K562 (cell line): ENCODE data around the gene CNNM4. TPM values are rescaled to one million over a fixed set of nuclear protein-coding genes. Genes with fewer than 3 reads are reported as not detected.

Experiments used
- CAMTA2 ChIP-seq: fragments of 250-450 bp; sonication (Bioruptor Pico); conservative IDR thresholded peaks from 2 replicates; pipeline ENCODE4 v1.5.1; 2022
- CBFA2T3 ChIP-seq: fragments of 450-650 bp; IDR thresholded peaks from 2 replicates; pipeline ENCODE4 v1.6.1; 2017
- CSDE1 ChIP-seq, 2 experiments: fragments of 450-650 bp; IDR thresholded peaks; 2 replicates each; pipeline ENCODE4 v1.6.1; 2016; ENCODE audit warnings: mild to moderate bottlenecking in 1 of 2
- E2F1 ChIP-seq: sonication (generic); formaldehyde crosslinking; IDR thresholded peaks from 2 replicates; pipeline ENCODE4 v1.8.1; 2023; ENCODE audit warnings: mild to moderate bottlenecking, missing genetic modification reagents, moderate library complexity
- FIP1L1 ChIP-seq: fragments of 200-400 bp; formaldehyde crosslinking; IDR thresholded peaks from 2 replicates; pipeline ENCODE4 v1.6.1; 2018; ENCODE audit warnings: mild to moderate bottlenecking, low read depth, low read length; ENCODE audit not compliant: poor library complexity, severe bottlenecking
- HDAC1 ChIP-seq, 2 experiments: fragments of 450-650 bp; IDR thresholded peaks; 2 replicates each; pipeline ENCODE4 v1.6.1; 2016 to 2017; ENCODE audit warnings: inconsistent platforms in 1 of 2, mild to moderate bottlenecking in 1 of 2, moderate library complexity in 1 of 2
- HOXB6 ChIP-seq: fragments of 250-450 bp; sonication (Bioruptor Pico); IDR thresholded peaks from 2 replicates; pipeline ENCODE4 v1.5.1; 2022; ENCODE audit warnings: mild to moderate bottlenecking, borderline replicate concordance
- NFIC ChIP-seq: fragments of 450-650 bp; IDR thresholded peaks from 2 replicates; pipeline ENCODE4 v1.6.1; 2017; ENCODE audit warnings: mild to moderate bottlenecking, inconsistent platforms
- PHB2 ChIP-seq: fragments of 450-650 bp; IDR thresholded peaks from 2 replicates; pipeline ENCODE4 v1.6.1; 2017; ENCODE audit warnings: low read depth
- RBM15 ChIP-seq: fragments of 200-400 bp; formaldehyde crosslinking; IDR thresholded peaks from 2 replicates; pipeline ENCODE4 v1.6.1; 2018; ENCODE audit warnings: mild to moderate bottlenecking, low read length, moderate library complexity; ENCODE audit not compliant: insufficient read depth
- RBM34 ChIP-seq: fragments of 200-400 bp; formaldehyde crosslinking; IDR thresholded peaks from 2 replicates; pipeline ENCODE4 v1.6.1; 2018; ENCODE audit warnings: low read length, borderline replicate concordance; ENCODE audit not compliant: insufficient read depth
- RBM39 ChIP-seq: fragments of 200-400 bp; formaldehyde crosslinking; optimal IDR thresholded peaks from 2 replicates; pipeline ENCODE3; 2018; ENCODE audit warnings: low read depth, low read length
- SNRNP70 ChIP-seq: fragments of 200-400 bp; formaldehyde crosslinking; optimal IDR thresholded peaks from 2 replicates; pipeline ENCODE3; 2017; ENCODE audit warnings: low read depth, low read length
- TGIF2 ChIP-seq: sonication (generic); formaldehyde crosslinking; IDR thresholded peaks from 2 replicates; pipeline ENCODE4 v1.8.1; 2022; ENCODE audit warnings: mild to moderate bottlenecking, missing genetic modification reagents, moderate library complexity
- YBX1 ChIP-seq: fragments of 450-650 bp; IDR thresholded peaks from 2 replicates; pipeline ENCODE4 v1.7.1; 2016; ENCODE audit warnings: mild to moderate bottlenecking
- ZBTB1 ChIP-seq: sonication (generic); formaldehyde crosslinking; IDR thresholded peaks from 2 replicates; pipeline ENCODE4 v1.8.1; 2023; ENCODE audit warnings: missing genetic modification reagents, low read depth, mild to moderate bottlenecking, borderline replicate concordance
- ZNF197 ChIP-seq: fragments of 200-800 bp; sonication (Bioruptor generic); IDR thresholded peaks from 2 replicates; pipeline ENCODE4 v1.6.1; 2016; ENCODE audit warnings: low read depth, missing genetic modification characterization, missing compliant biosample characterization
- ZNF408 ChIP-seq: fragments of 250-450 bp; sonication (Bioruptor Pico); IDR thresholded peaks from 2 replicates; pipeline ENCODE4 v1.4.0; 2020; ENCODE audit warnings: low read depth, mild to moderate bottlenecking, moderate library complexity
- polyA plus RNA-seq, 8 experiments: library from polyadenylated mRNA; depleted of rRNA in 4 of 8; stranded (reverse) in 5 of 8; unstranded in 3 of 8; fragments of >200 nt; fragmentation: Nextera tagmentation in 2 of 8; fragmentation: Illumina TruSeq in 1 of 8; extraction: Ambion mirVana in 2 of 8; extraction: Trizol in 1 of 8; gene quantifications; 2 replicates each; pipeline versions ENCODE4 v1.2.1 to v1.2.3, GENCODE V29; 2011 to 2014; ENCODE audit warnings: inconsistent platforms in 1 of 8, missing spikeins in 1 of 8
- total RNA-seq, 7 experiments: library from RNA; depleted of rRNA in 6 of 7; stranded (reverse); fragments of >200 nt in 6 of 7; fragmentation: Illumina TruSeq in 2 of 7; extraction: Trizol in 2 of 7; gene quantifications; 2 replicates each; pipeline versions ENCODE4 v1.2.1 to v1.2.3, GENCODE V29; 2011 to 2021; ENCODE audit warnings: low replicate concordance in 1 of 7
- TF ChIP-seq, protein P1 (sequence below): fragments of 250-450 bp; sonication (Bioruptor Pico); IDR thresholded peaks from 2 replicates; pipeline ENCODE4 v1.8.0; 2022; ENCODE audit warnings: inconsistent platforms, mild to moderate bottlenecking, moderate library complexity, borderline replicate concordance
- TF ChIP-seq, protein P2 (sequence below): sonication (generic); formaldehyde crosslinking; IDR thresholded peaks from 2 replicates; pipeline ENCODE4 v1.8.1; 2023; ENCODE audit warnings: mild to moderate bottlenecking, missing genetic modification reagents
- TF ChIP-seq, protein P3 (sequence below), 2 experiments: fragments of 450-650 bp; conservative IDR thresholded peaks; 2 replicates each; pipeline ENCODE4 v1.6.1; 2017; ENCODE audit warnings: mild to moderate bottlenecking in 2 of 2, moderate library complexity in 2 of 2

CNNM4 gene
- total and polyA plus RNA-seq, 9 of the 15 experiments (the other 6 are each of a cell fraction or from before 2014, with no cell fraction given), result 0.96 to 6.3 (median 2.8) TPM

DNA sequence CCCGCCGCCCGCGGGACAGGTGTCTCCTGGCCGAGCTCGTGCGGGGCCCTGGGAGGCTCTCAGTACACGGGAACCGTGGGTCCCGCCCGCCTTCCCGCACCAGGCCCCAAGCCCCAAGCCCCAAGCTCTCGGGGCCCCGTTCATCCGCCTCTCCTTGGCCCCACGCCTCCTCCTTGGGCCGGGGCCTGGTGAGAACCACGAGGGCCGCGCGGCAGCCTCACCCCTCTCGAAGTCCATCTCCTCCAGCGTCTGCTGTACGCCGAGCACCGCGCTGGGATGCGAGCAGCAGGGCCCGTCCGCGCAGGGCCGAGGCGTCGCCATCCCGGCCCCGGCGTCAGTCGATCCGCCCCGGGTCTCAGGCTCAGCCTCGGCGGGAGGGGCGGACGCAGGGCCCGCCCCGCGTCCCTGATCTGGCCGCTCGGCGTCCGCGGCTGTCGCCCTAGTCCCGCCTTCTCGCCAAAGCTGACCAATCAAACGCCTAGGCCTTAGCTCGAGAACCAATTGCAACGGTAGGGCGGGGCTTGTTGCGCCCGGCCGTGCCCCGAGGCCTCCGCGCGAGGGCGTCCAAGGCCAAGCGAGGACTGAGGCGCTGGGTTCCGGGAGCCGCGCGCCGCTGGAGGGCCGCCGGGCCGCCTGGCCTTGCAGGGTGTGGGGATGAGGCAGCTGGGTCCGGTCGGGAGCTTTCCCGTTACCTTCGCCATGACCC, 97.1 kb downstream of the CNNM4 start, which contains the start of gene ANKRD39 (continued):
- TF ChIP-seq, protein P1, sequence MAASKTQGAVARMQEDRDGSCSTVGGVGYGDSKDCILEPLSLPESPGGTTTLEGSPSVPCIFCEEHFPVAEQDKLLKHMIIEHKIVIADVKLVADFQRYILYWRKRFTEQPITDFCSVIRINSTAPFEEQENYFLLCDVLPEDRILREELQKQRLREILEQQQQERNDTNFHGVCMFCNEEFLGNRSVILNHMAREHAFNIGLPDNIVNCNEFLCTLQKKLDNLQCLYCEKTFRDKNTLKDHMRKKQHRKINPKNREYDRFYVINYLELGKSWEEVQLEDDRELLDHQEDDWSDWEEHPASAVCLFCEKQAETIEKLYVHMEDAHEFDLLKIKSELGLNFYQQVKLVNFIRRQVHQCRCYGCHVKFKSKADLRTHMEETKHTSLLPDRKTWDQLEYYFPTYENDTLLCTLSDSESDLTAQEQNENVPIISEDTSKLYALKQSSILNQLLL, result no peak
- TF ChIP-seq NFIC (no peak), YBX1 (no peak), SNRNP70 (no peak), ZBTB1 (no peak; the same call in 1 of the 2 replicates), HOXB6 (CRISPR knock-in tag) (no peak), RBM34 (no peak), HDAC1 (IDR thresholded peaks at IDR 0.05) (peak in 1 of 2 experiments; percentile 22; a peak in 1 of 4 replicates), PHB2 (no peak), CAMTA2 (CRISPR knock-in tag) (no peak), CBFA2T3 (no peak), ZNF197 (CRISPR knock-in tag) (no peak), TGIF2 (CRISPR knock-in tag) (no peak), E2F1 (peak; percentile 52; the same call in 1 of the 2 replicates), ZNF408 (no peak), FIP1L1 (peak; percentile 57), CSDE1 (IDR thresholded peaks at IDR 0.05) (no peak), RBM15 (no peak), RBM39 (no peak)
- TF ChIP-seq, protein P2, sequence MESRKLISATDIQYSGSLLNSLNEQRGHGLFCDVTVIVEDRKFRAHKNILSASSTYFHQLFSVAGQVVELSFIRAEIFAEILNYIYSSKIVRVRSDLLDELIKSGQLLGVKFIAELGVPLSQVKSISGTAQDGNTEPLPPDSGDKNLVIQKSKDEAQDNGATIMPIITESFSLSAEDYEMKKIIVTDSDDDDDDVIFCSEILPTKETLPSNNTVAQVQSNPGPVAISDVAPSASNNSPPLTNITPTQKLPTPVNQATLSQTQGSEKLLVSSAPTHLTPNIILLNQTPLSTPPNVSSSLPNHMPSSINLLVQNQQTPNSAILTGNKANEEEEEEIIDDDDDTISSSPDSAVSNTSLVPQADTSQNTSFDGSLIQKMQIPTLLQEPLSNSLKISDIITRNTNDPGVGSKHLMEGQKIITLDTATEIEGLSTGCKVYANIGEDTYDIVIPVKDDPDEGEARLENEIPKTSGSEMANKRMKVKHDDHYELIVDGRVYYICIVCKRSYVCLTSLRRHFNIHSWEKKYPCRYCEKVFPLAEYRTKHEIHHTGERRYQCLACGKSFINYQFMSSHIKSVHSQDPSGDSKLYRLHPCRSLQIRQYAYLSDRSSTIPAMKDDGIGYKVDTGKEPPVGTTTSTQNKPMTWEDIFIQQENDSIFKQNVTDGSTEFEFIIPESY, result peak; percentile 36; the same call in 1 of the 2 replicates
- TF ChIP-seq, protein P3, sequence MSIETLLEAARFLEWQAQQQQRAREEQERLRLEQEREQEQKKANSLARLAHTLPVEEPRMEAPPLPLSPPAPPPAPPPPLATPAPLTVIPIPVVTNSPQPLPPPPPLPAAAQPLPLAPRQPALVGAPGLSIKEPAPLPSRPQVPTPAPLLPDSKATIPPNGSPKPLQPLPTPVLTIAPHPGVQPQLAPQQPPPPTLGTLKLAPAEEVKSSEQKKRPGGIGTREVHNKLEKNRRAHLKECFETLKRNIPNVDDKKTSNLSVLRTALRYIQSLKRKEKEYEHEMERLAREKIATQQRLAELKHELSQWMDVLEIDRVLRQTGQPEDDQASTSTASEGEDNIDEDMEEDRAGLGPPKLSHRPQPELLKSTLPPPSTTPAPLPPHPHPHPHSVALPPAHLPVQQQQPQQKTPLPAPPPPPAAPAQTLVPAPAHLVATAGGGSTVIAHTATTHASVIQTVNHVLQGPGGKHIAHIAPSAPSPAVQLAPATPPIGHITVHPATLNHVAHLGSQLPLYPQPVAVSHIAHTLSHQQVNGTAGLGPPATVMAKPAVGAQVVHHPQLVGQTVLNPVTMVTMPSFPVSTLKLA (conservative IDR thresholded peaks at IDR 0.05), result peak in 1 of 2 experiments; percentile 75; a peak in 3 of 4 replicates
